ENCODE measurements around the gene ITM2C.

The ITM2C gene

GRCh38 chr2:230849633-230850357, 14.9 kb upstream of the ITM2C start:
- TF ChIP-seq CTCF (IDR thresholded peaks at IDR 0.05; ENCODE audit: low read depth, low read length, missing control alignments): peak; percentile 97
- no peak for DNase-seq (ENCODE audit: low read depth)
- no peak overlapping the region for H3K4me3 ChIP-seq (ENCODE audit: low read depth, low read length)

GRCh38 chr2:230850358-230850658, 14.4 kb upstream of the ITM2C start:
- no peak for TF ChIP-seq CTCF (IDR thresholded peaks at IDR 0.05; ENCODE audit: low read depth, low read length, missing control alignments)
- no peak overlapping the region for H3K4me3 ChIP-seq (ENCODE audit: low read depth, low read length)
- no peak for DNase-seq (ENCODE audit: low read depth)

GRCh38 chr2:230852113-230852512, 12.6 kb upstream of the ITM2C start:
- DNase-seq (ENCODE audit: low read depth): no peak
- no peak overlapping the region for H3K4me3 ChIP-seq (ENCODE audit: low read depth, low read length)
- TF ChIP-seq CTCF (IDR thresholded peaks at IDR 0.05; ENCODE audit: low read depth, low read length, missing control alignments): no peak

- no peak for TF ChIP-seq CTCF (IDR thresholded peaks at IDR 0.05; ENCODE audit: low read depth, low read length, missing control alignments)
- DNase-seq (ENCODE audit: low read depth): no peak
- H3K4me3 ChIP-seq (ENCODE audit: low read depth, low read length): no peak overlapping the region
Observed at GRCh38 chr2:230861552-230862255, 3.0 kb upstream of the ITM2C start.

GRCh38 chr2:230862292-230862691, 2.5 kb upstream of the ITM2C start:
- H3K4me3 ChIP-seq (ENCODE audit: low read depth, low read length): no peak overlapping the region
- no peak for TF ChIP-seq CTCF (IDR thresholded peaks at IDR 0.05; ENCODE audit: low read depth, low read length, missing control alignments)
- DNase-seq (ENCODE audit: low read depth): no peak

GRCh38 chr2:230863031-230863430, 1.7 kb upstream of the ITM2C start:
- no peak for DNase-seq (ENCODE audit: low read depth)
- H3K4me3 ChIP-seq (ENCODE audit: low read depth, low read length): no peak overlapping the region
- no peak for TF ChIP-seq CTCF (IDR thresholded peaks at IDR 0.05; ENCODE audit: low read depth, low read length, missing control alignments)

Measured in GM12864 (cell line).